Thyroid gland (tissue), 4 donors: Measurements from ENCODE around the gene KAZALD1. TPM values are rescaled to one million over a fixed set of nuclear protein-coding genes. Genes with fewer than 3 reads are reported as not detected.

ENCODE experiments used
- DNase-seq, 2 donors: peaks; one replicate each; pipeline ENCODE4 v3.0.0-alpha.2; 2019
- H3K27ac ChIP-seq, 3 donors: fragments of 200-600 bp; sonication (generic); 1 replicate in 2 of 3; 2 replicates in 1 of 3; pipeline ENCODE4 v1.5.1; 2016 to 2019; ENCODE audit warnings: mild to moderate bottlenecking in 1 of 3, moderate library complexity in 1 of 3
- H3K27me3 ChIP-seq: fragments of 200-600 bp; sonication (generic); one replicate; pipeline ENCODE4 v1.5.1; 2019
- H3K36me3 ChIP-seq, 2 donors: fragments of 200-600 bp; sonication (generic); one replicate each; pipeline ENCODE4 v1.5.1; 2016 to 2019
- H3K4me1 ChIP-seq, 2 donors: fragments of 200-600 bp; sonication (generic); one replicate each; pipeline ENCODE4 v1.5.1; 2017 to 2019
- H3K4me3 ChIP-seq, 3 donors: fragments of 200-600 bp; sonication (generic); replicated peaks in 1 of 3; 1 replicate in 2 of 3; 2 replicates in 1 of 3; pipeline ENCODE4 v1.5.1; 2016; ENCODE audit warnings: mild to moderate bottlenecking in 1 of 3
- H3K9me3 ChIP-seq: fragments of 200-600 bp; sonication (generic); one replicate; pipeline ENCODE4 v1.5.1; 2017
- POLR2A ChIP-seq, 2 donors: fragments of 450-650 bp; IDR thresholded peaks; one replicate each; pipeline ENCODE4 v1.6.1; 2017; ENCODE audit warnings: antibody characterized with exemption in 2 of 2, mild to moderate bottlenecking in 2 of 2, moderate library complexity in 1 of 2
- WGBS, 2 donors: methylation state at CpG; one replicate each; pipeline ENCODE4 v1.1.5; 2017; 5-methylcytosine and 5-hydroxymethylcytosine counted together
- intact Hi-C: fragments of 100-400 bp; cut with DNase I; formaldehyde crosslinking; loops from one replicate; pipeline ENCODE4 v1.15.1; 2023
- total RNA-seq, 4 donors: library from RNA; depleted of rRNA; stranded (reverse); fragments of >200 nt; gene quantifications; one replicate each; pipeline ENCODE4 v1.2.3, GENCODE V29; 2016
- TF ChIP-seq, protein P1 (sequence below), 6 experiments: fragments of 200-600 bp in 3 of 6; fragments of 450-650 bp in 3 of 6; sonication (generic) in 3 of 6; IDR thresholded peaks; one replicate each; pipeline ENCODE4 v1.5.1; 2016 to 2019; ENCODE audit warnings: antibody characterized with exemption in 6 of 6, mild to moderate bottlenecking in 2 of 6, inconsistent platforms in 1 of 6, moderate library complexity in 1 of 6

Gene KAZALD1
- total RNA-seq, 4 donors from 2014 or later = 3.1 to 9.9 (median 6.3) TPM

DNA sequence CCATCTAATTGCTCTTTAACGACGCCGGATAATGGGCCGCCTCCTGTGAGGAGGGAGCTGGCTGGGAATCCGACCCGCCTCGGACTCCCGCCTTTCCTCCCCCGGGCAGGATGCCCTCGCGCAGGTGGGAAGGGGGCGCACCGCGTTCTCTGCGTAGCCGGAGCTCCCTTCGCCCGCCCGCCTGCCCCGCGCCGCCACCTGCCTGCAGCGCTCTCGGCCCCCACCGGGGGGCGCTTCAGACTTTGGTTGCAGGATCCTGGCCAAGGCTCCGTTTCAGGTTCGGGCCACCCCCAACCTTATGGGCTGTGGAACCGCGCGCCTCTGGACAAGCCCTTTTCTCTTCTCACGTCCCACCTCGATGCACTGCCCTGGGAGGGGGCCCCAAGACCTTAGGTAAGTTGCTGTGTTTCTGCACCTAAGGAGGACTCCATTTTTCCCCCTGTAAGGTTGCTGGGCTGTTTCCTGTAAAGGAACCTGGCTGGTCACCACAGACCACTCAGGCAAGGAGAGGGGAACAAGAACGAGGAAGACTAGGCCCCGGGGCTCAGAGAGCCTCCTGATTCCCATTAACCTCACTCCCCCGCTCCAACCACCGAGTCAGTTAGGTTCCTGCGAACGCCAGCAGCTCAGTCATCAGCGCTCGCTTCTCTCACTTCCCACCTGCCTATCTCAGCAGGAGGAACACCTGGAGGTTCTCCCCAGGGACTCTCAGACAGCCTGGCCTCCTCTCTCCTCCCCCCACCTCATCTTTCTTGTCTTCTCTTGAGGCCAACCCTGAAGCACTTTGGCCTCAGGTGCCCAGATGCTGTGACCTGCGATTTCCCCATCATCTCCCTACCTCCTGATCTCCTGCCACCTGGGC lies 11.3 kb upstream of the KAZALD1 start:
- intact Hi-C loops = no loop called here
- Histone ChIP-seq H3K36me3 (no peaks in the 10 kb centered on the region), H3K4me1 (peaks cover 3 to 7% of the 10 kb centered on the region in 2 donors), H3K4me3 (no peak overlapping the region), H3K9me3 (no peaks in the 10 kb centered on the region), H3K27me3 (peaks cover 32% of the 10 kb centered on the region), H3K27ac (no peak overlapping the region)
- DNase-seq = peak; percentile 49 to 58
- 21% methylated on average over 23 of the region's 42 CpGs for WGBS, 2 donors
- TF ChIP-seq, protein P1, sequence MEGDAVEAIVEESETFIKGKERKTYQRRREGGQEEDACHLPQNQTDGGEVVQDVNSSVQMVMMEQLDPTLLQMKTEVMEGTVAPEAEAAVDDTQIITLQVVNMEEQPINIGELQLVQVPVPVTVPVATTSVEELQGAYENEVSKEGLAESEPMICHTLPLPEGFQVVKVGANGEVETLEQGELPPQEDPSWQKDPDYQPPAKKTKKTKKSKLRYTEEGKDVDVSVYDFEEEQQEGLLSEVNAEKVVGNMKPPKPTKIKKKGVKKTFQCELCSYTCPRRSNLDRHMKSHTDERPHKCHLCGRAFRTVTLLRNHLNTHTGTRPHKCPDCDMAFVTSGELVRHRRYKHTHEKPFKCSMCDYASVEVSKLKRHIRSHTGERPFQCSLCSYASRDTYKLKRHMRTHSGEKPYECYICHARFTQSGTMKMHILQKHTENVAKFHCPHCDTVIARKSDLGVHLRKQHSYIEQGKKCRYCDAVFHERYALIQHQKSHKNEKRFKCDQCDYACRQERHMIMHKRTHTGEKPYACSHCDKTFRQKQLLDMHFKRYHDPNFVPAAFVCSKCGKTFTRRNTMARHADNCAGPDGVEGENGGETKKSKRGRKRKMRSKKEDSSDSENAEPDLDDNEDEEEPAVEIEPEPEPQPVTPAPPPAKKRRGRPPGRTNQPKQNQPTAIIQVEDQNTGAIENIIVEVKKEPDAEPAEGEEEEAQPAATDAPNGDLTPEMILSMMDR (IDR thresholded peaks at IDR 0.05) = peak; percentile 31 to 90 (median 54)
- no peak for TF ChIP-seq POLR2A (IDR thresholded peaks at IDR 0.05)

DNA sequence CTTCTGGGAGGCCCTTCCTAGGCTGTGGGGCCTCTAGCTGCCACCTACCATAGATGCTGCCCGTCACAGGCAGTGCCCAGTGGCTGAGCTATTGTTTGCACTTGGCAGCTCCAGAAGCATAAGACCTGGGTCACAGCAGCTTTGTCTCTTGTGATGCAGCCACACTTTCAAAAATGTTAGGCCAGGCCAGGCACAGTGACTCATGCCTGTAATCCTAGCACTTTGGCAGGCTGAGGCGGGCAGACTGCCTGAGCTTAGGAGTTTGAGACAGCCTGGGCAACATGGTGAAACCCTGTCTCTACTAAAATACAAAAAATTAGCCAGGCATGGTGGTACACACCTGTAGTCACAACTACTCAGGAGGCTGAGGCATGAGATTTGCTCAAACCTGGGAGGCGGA lies 9.5 kb upstream of the KAZALD1 start:
- intact Hi-C loops = no loop called here

DNA sequence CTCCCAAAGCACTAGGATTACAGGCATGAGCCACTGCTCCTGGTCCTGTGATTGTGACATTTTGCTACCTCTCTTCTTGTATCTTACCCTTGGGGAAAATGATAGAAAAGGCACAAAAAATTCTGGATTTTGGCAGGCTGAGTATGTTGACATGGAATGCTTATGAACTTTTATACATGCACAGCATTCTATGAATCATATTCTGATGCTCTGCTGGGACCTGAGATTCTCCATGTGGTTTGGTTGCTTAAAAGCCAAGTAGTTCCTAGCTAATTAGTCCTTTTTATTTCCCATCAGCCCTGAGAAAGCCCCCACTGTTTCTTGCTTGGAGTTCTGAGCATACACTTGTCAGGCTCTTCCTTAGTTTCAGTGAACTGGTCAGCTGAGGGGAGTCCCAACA lies 8.3 kb upstream of the KAZALD1 start:
- Histone ChIP-seq H3K27me3 (peaks cover 12% of the 10 kb centered on the region), H3K27ac (no peak overlapping the region), H3K9me3 (no peaks in the 10 kb centered on the region), H3K4me3 (no peak overlapping the region), H3K4me1 (peaks cover 3 to 7% of the 10 kb centered on the region in 2 donors), H3K36me3 (no peaks in the 10 kb centered on the region)
- intact Hi-C loops = no loop called here
- TF ChIP-seq POLR2A (IDR thresholded peaks at IDR 0.05) = no peak
- TF ChIP-seq, protein P1 (IDR thresholded peaks at IDR 0.05) = no peak
- DNase-seq = no peak

More for the DNA sequence above, 9.5 kb upstream of the KAZALD1 start:
- 98 to 100% methylated on average over 3 of the region's 3 CpGs for WGBS, 2 donors
- no peaks in the 10 kb centered on the region for H3K36me3 ChIP-seq
- TF ChIP-seq, protein P1 (IDR thresholded peaks at IDR 0.05) = no peak
- TF ChIP-seq POLR2A (IDR thresholded peaks at IDR 0.05) = no peak
- peaks cover 3 to 7% of the 10 kb centered on the region in 2 donors for H3K4me1 ChIP-seq
- no peaks in the 10 kb centered on the region for H3K9me3 ChIP-seq
- H3K27me3 ChIP-seq = peaks cover 22% of the 10 kb centered on the region
- no peak overlapping the region for H3K27ac ChIP-seq
- DNase-seq = no peak
- H3K4me3 ChIP-seq = no peak overlapping the region

DNA sequence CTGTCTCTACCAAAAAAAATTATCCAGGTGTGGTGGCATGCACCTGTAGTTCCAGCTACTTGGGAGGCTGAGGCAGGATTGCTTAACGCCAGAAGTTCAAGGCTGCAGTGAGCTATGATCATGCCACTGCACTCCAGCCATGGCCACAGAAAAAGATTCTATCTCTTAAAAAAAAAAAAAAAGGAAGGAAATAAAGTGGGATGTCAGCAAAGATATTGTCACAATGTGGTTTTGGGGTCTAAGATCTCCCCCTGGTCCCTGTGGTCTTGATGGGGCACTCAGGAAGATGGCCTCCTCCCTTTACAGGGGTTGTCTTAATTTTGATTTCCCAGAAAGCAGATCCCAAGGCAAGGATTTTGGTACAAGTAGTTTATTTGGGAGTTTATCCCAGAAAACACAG lies 7.4 kb upstream of the KAZALD1 start:
- H3K4me1 ChIP-seq = peaks cover 3 to 7% of the 10 kb centered on the region in 2 donors
- no peak overlapping the region for H3K27ac ChIP-seq
- no peak for TF ChIP-seq POLR2A (IDR thresholded peaks at IDR 0.05)
- TF ChIP-seq, protein P1 (IDR thresholded peaks at IDR 0.05) = no peak
- H3K4me3 ChIP-seq = no peak overlapping the region
- H3K27me3 ChIP-seq = peaks cover 6% of the 10 kb centered on the region
- no peaks in the 10 kb centered on the region for H3K9me3 ChIP-seq
- 95% methylated on average over 1 of the region's 1 CpG for WGBS, 2 donors
- intact Hi-C loops = no loop called here
- DNase-seq = no peak
- H3K36me3 ChIP-seq = no peaks in the 10 kb centered on the region

DNA sequence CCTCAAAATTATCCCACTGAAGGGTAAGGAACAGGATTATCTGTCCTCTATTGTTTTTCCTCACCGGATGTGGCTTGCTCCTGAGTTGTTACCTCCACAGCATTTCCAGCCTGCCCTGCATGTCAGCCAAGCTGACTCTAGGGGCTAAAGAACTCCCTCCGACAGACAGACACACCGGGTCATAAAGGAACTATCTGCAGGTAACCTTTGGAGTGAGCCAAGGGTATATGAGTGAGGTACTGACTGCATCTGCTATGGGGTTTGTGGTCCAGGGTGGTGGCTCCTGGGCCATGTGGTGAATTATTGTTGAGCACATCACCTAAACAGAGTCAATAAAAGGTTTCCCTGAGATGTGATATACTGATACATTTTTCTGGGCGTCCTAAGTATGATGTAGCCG lies 6.9 kb upstream of the KAZALD1 start:
- Histone ChIP-seq H3K9me3 (no peaks in the 10 kb centered on the region), H3K4me3 (no peak overlapping the region), H3K27ac (no peak overlapping the region), H3K36me3 (no peaks in the 10 kb centered on the region), H3K27me3 (peaks cover 3% of the 10 kb centered on the region), H3K4me1 (peaks cover 3 to 7% of the 10 kb centered on the region in 2 donors)
- TF ChIP-seq POLR2A (IDR thresholded peaks at IDR 0.05) = no peak
- TF ChIP-seq, protein P1 (IDR thresholded peaks at IDR 0.05) = no peak
- WGBS, 2 donors = 85 to 93% methylated on average over 5 of the region's 5 CpGs
- no peak for DNase-seq
- intact Hi-C loops = no loop called here
